Thoracic aorta (tissue), 2 donors: ENCODE results near the gene RASGRF1. TPM values are rescaled to one million over a fixed set of nuclear protein-coding genes. Genes with fewer than 3 reads are reported as not detected.

Experiments used
- ATAC-seq: fragments of 150-250 bp; one replicate; pipeline ENCODE4 v1.8.0; 2017; ENCODE audit warnings: low read depth; ENCODE audit not compliant: insufficient number of reproducible peaks, low FRiP score
- DNase-seq: peaks from one replicate; pipeline ENCODE4 v3.0.0-alpha.2; 2020; ENCODE audit warnings: low spot score
- H3K27ac ChIP-seq, 2 donors: fragments of 200-600 bp; sonication (generic); 1 replicate in 1 of 2; 2 replicates in 1 of 2; pipeline ENCODE4 v1.5.1; 2016; ENCODE audit warnings: mild to moderate bottlenecking in 2 of 2, moderate library complexity in 2 of 2
- H3K27me3 ChIP-seq: fragments of 200-600 bp; sonication (generic); replicated peaks from 2 replicates; pipeline ENCODE4 v1.6.0; 2016; ENCODE audit warnings: mild to moderate bottlenecking; ENCODE audit not compliant: insufficient read depth
- H3K36me3 ChIP-seq: fragments of 200-600 bp; sonication (generic); one replicate; pipeline ENCODE4 v1.5.1; 2016
- H3K4me1 ChIP-seq, 2 donors: fragments of 200-600 bp; sonication (generic); 1 replicate in 1 of 2; 2 replicates in 1 of 2; pipeline versions ENCODE4 v1.5.1 to v1.6.0; 2016; ENCODE audit warnings: low read depth in 2 of 2, mild to moderate bottlenecking in 1 of 2; ENCODE audit not compliant: control insufficient read depth in 1 of 2
- H3K4me3 ChIP-seq: fragments of 200-600 bp; sonication (generic); 2 replicates; pipeline ENCODE4 v1.5.1; 2016; ENCODE audit warnings: mild to moderate bottlenecking
- H3K9me3 ChIP-seq: fragments of 200-600 bp; sonication (generic); 2 replicates; pipeline ENCODE4 v1.5.1; 2016
- CTCF ChIP-seq: fragments of 200-600 bp; sonication (generic); IDR thresholded peaks from one replicate; pipeline ENCODE4 v1.5.1; 2019; ENCODE audit warnings: antibody characterized with exemption
- total RNA-seq, 2 donors: library from RNA; depleted of rRNA; stranded (reverse); fragments of >200 nt; gene quantifications; one replicate each; pipeline versions ENCODE4 v1.1.0 to v1.2.3, GENCODE V29; 2016

Gene RASGRF1, protein sequence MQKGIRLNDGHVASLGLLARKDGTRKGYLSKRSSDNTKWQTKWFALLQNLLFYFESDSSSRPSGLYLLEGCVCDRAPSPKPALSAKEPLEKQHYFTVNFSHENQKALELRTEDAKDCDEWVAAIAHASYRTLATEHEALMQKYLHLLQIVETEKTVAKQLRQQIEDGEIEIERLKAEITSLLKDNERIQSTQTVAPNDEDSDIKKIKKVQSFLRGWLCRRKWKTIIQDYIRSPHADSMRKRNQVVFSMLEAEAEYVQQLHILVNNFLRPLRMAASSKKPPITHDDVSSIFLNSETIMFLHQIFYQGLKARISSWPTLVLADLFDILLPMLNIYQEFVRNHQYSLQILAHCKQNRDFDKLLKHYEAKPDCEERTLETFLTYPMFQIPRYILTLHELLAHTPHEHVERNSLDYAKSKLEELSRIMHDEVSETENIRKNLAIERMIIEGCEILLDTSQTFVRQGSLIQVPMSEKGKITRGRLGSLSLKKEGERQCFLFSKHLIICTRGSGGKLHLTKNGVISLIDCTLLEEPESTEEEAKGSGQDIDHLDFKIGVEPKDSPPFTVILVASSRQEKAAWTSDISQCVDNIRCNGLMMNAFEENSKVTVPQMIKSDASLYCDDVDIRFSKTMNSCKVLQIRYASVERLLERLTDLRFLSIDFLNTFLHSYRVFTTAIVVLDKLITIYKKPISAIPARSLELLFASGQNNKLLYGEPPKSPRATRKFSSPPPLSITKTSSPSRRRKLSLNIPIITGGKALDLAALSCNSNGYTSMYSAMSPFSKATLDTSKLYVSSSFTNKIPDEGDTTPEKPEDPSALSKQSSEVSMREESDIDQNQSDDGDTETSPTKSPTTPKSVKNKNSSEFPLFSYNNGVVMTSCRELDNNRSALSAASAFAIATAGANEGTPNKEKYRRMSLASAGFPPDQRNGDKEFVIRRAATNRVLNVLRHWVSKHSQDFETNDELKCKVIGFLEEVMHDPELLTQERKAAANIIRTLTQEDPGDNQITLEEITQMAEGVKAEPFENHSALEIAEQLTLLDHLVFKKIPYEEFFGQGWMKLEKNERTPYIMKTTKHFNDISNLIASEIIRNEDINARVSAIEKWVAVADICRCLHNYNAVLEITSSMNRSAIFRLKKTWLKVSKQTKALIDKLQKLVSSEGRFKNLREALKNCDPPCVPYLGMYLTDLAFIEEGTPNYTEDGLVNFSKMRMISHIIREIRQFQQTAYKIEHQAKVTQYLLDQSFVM (N-terminal part only)
- not detected for total RNA-seq

DNA sequence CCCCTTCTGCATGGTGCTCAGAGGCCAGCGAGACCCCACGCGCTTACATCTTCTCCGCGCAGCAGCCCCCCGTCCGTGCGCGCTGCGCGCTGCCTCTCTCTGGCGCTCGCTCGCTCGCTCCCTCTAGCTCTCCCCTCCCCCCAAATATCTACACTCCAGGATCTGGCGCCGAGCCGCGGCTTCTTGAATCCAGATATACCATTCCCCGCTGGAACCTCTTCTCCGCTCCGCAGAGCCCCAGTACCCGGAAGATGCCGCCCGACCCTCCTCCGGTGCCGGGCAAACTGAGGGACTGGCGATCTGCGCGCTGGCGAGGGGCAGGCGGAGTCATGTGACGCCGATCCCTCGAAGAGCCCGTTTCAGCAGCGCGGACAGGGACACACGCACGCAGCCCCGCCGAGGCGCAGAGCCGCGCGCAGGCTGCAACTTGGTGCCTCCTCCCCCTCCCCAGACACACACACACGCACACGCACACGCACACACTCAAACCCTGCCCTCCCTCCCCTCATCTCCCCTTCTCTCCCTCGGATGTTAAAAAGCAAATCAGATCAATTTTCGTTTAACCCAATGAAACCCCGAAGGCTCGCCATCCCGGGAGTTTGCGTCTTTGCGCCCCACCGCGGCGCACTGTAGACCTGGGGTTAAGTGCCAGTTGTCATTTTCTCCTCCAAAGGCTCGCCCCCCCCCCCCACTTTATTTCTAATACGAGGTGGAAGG, at the start of gene RASGRF1:
RASGRF1 (minus strand) TSS at position 294 of the 717 bp plus-strand sequence; CDS start at position 12, 282 bp downstream.
- Histone ChIP-seq H3K36me3 (no peaks in the 10 kb centered on the region), H3K4me1 (peaks cover 11 to 25% of the 10 kb centered on the region in 2 donors), H3K27ac (no peak within 1 kb of the TSS), H3K4me3 (peak within 1 kb of the TSS; percentile 54), H3K9me3 (no peaks in the 10 kb centered on the region), H3K27me3 (no peaks in the 10 kb centered on the region)
- DNase-seq (no peak), ATAC-seq (no peak)
- no peak for TF ChIP-seq CTCF

DNA sequence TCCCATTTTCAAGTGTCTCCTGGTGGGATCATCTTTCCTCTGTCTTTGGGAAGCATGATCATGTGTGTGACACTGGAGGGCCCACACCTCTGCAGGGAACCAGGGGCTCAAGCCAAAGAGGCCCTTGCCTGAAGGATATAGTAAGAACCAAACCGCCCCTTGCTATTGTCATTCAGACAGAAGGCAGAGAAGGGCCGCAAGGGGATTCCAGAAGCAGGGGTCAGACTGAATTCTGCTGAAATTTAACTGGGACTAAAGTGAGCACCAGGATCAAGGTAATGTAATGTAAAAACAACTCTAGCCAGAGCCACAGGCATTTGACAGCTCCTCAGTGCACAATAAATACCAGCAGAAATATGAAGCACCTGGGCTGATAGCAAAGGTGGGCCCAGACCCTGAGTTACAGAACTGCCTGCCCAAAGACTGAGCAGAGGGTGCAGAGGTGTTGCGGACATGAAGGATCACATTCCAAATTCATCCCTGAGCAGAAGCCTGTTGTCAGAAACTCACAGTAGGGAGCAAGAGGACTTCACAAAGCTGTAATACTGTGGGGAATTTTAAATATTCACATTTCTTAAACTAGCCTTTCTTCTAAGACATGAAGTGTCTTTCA, 46.0 kb upstream of the RASGRF1 start:
- H3K4me3 ChIP-seq, result no peak overlapping the region
- no peak for TF ChIP-seq CTCF
- H3K4me1 ChIP-seq, result no peaks in the 10 kb centered on the region
- DNase-seq (no peak), ATAC-seq (no peak)
- no peaks in the 10 kb centered on the region for H3K9me3 ChIP-seq
- no peak overlapping the region for H3K27ac ChIP-seq
- H3K27me3 ChIP-seq, result no peaks in the 10 kb centered on the region
- H3K36me3 ChIP-seq, result no peaks in the 10 kb centered on the region

- Histone ChIP-seq H3K9me3 (no peaks in the 10 kb centered on the region), H3K36me3 (no peaks in the 10 kb centered on the region), H3K27me3 (no peaks in the 10 kb centered on the region), H3K4me3 (no peak overlapping the region), H3K4me1 (no peaks in the 10 kb centered on the region), H3K27ac (no peak overlapping the region)
- DNase-seq, result no peak
- TF ChIP-seq CTCF, result no peak
- ATAC-seq, result no peak
Observed at GRCh38 chr15:79133309-79133708, 42.7 kb upstream of the RASGRF1 start.

- Histone ChIP-seq H3K9me3 (no peaks in the 10 kb centered on the region), H3K27me3 (no peaks in the 10 kb centered on the region), H3K36me3 (no peaks in the 10 kb centered on the region), H3K4me3 (no peak overlapping the region), H3K4me1 (no peaks in the 10 kb centered on the region), H3K27ac (no peak overlapping the region)
- ATAC-seq (no peak), DNase-seq (no peak)
- TF ChIP-seq CTCF, result no peak
Observed at GRCh38 chr15:79132770-79133169, 42.2 kb upstream of the RASGRF1 start.
